Non-pigmented ciliary epithelial cell (primary cell): Measurements from ENCODE around the gene HSD17B4.
"Not testable (repeated sequence)": the region's sequence is repeated elsewhere in the genome, so short reads cannot be mapped to it uniquely, and the experiment has no call there.

ENCODE experiments used
- DNase-seq: peaks from one replicate; pipeline ENCODE4 v3.0.0-alpha.2; 2010; ENCODE audit warnings: low read depth

HSD17B4 gene, protein sequence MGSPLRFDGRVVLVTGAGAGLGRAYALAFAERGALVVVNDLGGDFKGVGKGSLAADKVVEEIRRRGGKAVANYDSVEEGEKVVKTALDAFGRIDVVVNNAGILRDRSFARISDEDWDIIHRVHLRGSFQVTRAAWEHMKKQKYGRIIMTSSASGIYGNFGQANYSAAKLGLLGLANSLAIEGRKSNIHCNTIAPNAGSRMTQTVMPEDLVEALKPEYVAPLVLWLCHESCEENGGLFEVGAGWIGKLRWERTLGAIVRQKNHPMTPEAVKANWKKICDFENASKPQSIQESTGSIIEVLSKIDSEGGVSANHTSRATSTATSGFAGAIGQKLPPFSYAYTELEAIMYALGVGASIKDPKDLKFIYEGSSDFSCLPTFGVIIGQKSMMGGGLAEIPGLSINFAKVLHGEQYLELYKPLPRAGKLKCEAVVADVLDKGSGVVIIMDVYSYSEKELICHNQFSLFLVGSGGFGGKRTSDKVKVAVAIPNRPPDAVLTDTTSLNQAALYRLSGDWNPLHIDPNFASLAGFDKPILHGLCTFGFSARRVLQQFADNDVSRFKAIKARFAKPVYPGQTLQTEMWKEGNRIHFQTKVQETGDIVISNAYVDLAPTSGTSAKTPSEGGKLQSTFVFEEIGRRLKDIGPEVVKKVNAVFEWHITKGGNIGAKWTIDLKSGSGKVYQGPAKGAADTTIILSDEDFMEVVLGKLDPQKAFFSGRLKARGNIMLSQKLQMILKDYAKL

DNA sequence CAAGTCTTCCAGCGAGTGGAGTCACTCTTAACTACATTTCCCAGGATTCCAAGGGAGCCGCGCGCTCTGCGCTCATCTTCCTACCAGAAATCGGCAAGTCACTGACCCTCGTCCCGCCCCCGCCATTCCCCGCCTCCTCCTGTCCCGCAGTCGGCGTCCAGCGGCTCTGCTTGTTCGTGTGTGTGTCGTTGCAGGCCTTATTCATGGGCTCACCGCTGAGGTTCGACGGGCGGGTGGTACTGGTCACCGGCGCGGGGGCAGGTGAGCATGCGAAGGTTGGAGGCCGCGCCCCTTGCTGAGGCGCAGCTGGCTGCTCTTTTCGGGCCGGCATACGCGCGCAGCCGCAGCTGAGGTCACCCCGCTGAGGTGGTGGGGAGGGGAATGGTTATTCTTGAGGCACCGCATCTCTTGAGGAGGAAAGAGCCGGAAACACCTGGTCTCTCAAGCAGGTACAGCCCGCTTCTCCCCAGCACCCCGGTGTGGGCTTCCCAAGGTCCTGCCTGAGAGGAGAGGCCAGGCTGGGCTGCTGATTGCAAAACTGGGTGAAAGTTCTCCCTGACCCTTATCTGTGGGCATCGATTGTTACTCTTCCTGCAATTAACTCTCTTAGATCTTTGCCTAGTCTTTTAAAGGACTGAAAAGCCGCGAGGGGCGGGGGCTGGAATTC is at the start of gene HSD17B4:
HSD17B4 (plus strand) TSS at position 125 of the 667 bp plus-strand sequence; CDS start at position 204, 79 bp downstream.
- DNase-seq = peak; percentile 48

GRCh38 chr5:119402555-119402954 is 49.7 kb upstream of the HSD17B4 start:
- DNase-seq = no peak

GRCh38 chr5:119404033-119404432 is 48.3 kb upstream of the HSD17B4 start:
- no peak for DNase-seq

DNA sequence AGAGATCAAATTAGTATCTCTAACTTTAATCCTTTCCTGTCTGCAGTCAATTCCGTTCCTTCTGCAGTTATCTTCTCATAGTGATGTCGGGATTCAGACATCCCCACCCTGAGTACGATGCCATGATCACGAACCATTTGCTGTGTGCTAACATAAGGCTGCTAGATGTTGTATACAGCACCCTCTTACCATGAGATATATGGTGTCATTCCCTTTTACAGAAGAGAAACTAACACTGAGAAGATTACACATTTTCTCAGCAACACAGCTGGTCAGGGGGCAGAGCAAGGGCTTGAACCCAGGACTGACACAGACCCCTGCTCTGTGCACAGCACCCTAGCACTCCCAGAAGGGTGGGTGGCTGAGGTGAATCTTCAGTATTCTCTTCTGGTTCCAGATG is 46.9 kb upstream of the HSD17B4 start:
- no peak for DNase-seq

- no peak for DNase-seq
Measured at GRCh38 chr5:119406551-119407110, 45.7 kb upstream of the HSD17B4 start.

- no peak for DNase-seq
Measured at GRCh38 chr5:119409235-119409815, 43.0 kb upstream of the HSD17B4 start.

DNA sequence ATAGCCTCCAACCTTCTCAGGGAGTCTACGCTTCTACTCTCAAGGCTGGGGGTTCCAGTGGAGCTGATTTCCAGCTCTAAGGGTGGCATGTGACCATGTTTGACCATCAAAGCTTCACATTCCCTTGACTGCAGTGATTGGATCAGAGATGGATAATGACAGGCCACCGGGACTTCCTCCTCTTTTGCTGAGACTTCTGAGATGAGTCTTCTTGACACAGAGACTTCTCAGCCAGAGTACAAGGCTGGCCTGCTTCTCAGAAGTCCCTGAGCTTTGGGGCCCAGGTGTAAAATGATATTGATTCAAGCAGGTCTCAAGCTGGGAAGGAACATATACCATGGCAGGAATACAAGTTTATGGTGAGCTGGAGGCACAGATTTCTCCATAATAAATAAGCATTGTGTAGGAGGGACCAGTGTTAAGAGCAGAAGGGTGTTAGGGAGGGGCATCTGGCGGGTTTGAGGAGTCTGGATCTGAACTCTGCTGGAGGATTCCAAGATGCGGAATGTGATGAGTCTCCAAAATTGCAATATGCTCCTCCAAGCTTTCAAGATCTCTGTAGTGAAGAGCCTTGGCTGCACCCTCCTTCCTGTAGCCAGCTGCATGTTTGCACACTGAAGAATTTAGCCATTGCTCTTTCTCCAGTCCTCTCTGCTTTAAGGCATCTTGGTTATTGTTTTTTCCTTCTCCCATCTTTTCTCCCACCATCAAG is 41.7 kb upstream of the HSD17B4 start:
- DNase-seq = no peak

DNA sequence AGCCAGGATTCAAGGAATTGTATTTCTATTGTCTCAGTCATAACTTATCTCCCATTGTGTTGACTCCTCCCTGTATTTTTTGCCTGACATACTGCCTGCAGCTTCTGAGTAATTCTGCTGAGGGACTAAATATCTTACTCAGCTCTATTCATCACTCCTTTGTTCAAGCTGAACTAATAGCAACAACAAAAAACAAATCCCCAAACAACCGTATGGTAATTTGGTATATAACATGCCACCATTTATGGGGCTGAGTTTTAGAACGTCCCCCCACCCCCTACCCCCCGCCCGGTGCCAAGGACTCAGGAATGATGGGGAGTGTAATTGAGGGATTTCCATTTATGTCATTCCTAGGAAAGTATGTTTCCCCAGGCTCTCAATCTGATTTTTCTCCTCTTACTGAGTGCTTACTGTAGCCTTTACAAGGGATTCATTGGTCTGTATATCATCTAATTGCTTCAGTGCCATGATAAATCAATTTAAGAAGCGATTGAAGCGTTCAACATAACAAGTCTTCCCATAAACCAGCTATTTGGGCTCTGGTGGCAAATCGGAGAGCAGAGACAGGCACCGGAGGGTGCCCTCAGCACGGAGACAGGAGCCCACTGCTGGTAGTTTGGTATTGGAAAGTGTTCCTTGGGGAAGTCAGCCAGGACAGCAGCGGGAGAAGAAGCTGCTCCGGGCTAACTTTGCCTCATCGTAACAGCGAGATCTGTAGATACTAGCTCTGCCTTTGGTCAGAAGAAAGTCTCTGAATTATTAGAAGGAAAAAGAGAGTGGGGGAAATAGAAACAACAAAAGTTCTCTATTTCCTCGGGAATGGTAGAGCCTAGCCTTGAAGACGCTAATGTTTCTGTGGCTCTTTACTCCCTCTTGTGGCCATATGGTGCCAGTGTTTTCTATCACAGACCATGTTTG is 40.7 kb upstream of the HSD17B4 start:
- peak; percentile 24 for DNase-seq

DNA sequence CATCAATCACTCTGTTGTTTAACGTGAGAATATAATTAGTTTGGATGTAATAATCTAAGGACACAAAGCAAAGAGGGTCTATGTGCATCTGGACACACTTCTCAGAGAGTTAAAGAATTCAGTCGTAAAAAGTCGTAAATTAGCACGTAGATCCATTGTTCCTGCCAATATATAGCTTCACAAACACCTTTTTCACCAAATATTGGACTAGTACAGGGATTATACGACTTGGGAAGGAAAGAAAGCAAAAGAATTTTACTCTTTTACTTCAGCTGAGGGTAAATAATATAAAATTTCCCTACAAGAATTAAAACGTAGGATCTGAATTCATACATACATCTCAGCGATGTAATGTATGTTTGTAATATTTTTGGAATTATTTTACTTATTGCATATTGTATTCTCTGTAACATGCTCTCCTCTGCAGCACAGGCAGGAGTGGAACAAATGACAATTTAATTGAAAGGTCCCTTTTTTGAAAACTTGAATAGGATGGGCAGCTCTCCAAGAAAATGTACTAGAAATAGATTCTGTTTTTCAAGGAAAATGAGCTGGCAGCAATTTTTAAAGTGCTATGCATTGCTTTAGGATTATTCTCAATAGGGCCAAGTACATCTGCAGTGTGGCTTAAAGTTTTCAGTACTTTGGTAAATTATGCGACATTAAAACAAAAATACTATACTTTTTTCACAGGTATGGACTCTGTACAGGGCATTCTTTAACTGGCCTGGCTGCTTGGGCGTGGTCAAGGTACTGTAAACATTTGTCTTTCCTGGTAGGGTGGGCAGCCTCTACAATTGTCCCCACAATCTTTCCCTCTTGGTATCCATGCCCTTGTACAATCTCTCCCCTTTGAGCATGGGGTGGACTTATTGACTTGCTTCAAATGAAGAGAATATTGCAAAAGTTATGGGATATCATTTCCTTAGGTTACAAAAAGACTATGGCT is 39.7 kb upstream of the HSD17B4 start:
- DNase-seq = no peak

DNA sequence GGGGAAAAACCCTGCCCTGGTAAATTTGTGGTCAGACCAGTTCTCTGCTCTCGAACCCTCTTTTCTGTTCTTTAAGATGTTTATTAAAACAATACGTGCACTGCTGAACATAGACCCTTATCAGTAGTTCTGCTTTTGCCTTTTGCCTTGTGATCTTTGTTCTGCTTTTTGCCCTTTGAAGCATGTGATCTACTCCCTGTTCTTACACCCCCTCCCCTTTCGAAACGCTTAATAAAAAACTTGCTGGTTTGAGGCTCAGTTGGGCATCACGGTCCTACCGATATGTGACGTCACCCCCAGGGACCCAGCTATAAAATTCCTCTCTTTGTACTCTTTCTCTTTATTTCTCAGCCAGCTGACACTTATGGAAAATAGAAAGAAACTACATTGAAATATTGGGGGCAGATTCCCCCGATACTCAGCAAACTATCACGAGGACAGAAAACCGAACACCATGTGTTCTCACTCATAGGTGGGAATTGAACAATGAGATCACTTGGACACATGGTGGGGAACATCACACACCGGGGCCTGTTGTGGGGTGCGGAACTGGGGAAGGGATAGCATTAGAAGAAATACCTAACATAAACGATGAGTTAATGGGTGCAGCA is 38.1 kb upstream of the HSD17B4 start:
- not testable (repeated sequence) for DNase-seq

GRCh38 chr5:119417891-119418605 is 34.2 kb upstream of the HSD17B4 start:
- peak; percentile 71 for DNase-seq

GRCh38 chr5:119418606-119419100 is 33.6 kb upstream of the HSD17B4 start:
- DNase-seq = peak; percentile 30

DNA sequence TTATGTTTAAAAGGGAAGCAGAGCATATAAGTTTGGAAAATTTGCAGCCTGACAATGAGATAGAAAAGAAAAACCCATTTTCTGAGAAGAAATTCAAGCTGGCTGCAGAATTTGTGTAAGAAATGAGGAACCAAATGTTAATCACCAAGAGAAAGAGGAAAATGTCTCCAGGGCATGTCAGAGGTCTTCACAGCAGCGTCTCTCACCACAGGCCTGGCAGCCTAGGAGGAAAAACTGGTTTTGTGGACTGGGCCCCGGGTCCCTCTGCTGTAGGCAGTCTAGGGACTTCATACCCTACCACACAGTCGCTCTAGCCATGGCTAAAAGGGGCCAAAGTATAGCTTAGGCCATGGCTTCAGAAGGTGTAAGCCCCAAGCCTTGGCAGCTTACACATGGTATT is 32.1 kb upstream of the HSD17B4 start:
- no peak for DNase-seq

- DNase-seq = no peak
Measured at GRCh38 chr5:119426057-119426456, 26.2 kb upstream of the HSD17B4 start.

GRCh38 chr5:119427060-119427459 is 25.2 kb upstream of the HSD17B4 start:
- DNase-seq = no peak

DNA sequence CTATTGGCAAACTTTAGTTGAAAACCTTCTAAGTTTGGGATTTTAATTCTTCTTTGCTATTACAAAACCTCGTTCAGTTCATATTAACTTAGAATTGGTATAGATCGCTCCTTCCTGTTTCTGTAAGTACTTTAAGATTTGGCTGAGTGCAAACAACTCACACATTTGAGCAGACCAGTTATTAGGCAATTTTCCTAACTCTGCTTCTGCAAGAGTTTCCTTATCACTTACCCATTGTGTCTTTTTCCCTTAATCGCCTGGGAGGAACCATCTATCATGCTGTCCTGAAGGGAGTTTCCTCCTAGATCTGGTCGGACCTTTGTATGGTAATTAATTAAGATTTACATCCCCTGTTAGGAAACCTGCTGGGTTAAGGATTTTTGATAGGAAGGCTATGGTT is 24.7 kb upstream of the HSD17B4 start:
- DNase-seq = not testable (repeated sequence)

GRCh38 chr5:119428166-119428565 is 24.1 kb upstream of the HSD17B4 start:
- not testable (repeated sequence) for DNase-seq

- not testable (repeated sequence) for DNase-seq
Measured at GRCh38 chr5:119428574-119428973, 23.7 kb upstream of the HSD17B4 start.
